NT2/D1 (cell line): ENCODE data around the gene CMTM5.

ENCODE experiments used
- YY1 ChIP-seq: IDR thresholded peaks from 2 replicates; pipeline ENCODE4 v1.6.1; 2011; ENCODE audit not compliant: insufficient read length, insufficient read depth
- ZNF274 ChIP-seq: IDR thresholded peaks from 2 replicates; pipeline ENCODE4 v1.6.1; 2011; ENCODE audit warnings: mild to moderate bottlenecking, low read depth, low read length

DNA sequence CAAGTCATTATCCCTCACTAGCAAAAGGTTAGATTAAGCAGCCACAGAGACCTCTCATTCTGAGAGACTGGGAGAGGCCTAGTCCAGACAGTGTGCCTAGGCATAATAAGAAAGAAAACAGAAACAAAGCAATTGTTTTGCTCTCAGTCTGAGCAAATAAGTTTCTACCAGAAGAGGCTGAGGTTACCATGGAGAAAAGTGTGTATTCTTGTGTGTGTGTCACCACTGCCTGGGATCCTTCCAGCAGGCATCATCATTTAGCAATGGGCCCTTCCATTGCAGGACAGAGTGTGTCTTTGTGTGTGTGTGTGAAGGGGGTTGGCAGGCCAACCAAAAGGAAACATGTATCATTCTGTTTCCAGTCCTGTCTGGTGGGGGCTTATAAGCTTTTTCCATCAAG is 15.5 kb upstream of the CMTM5 start:
- no peak for TF ChIP-seq YY1
- no peak for TF ChIP-seq ZNF274
